ENCODE data around the gene STAT5B.

STAT5B gene

DNA sequence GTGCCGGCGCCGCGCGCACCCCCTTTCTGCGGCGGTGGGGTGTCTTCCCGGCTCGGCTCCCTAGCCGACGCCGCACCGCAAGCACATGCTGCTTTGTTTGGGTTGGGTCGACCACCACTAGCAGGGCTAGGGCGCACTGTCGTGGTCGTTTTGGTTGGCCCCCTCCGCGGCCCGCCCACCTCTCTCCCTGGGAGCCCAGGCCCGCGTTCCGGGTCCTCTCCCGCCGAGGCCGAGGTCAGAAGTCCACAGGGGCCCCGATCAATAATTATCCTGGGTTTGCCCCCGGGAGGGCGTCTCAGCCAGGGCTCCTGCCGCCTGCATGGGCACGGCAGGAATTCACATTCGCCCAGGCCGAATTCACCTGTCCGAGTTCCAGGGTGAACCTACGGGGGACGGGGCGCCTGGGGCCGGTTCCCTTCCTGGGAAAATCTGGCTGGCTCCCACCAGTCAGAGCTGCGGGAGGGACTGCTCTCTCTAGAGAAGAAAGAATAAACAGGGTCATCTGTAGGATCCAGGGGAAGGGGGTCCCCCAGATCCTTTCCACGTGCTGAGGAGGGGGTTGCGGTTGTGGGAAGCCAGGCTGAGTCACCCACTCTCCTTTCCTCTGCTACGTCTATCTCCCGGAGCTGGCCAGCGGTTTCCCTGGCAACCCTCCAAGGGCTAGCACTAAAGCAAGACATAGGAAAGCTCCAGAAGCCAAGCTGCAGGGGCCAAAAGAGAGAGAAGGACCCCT, 584 bp upstream of the STAT5B start:
- Histone ChIP-seq H3K27ac (ENCODE audit: low read depth, low read length) (peak overlapping the region; percentile 83), H3K9ac (ENCODE audit: low read depth in 1 of 2, low read length in 2 of 2) (peak overlapping the region; percentile 83 to 90), H3K9me3 (ENCODE audit: control insufficient read depth in 1 of 2, low read length in 2 of 2) (no peaks in the 10 kb centered on the region), H3K36me3 (ENCODE audit: control insufficient read depth in 1 of 2, insufficient read depth in 2 of 2, low read length in 2 of 2) (no peaks in the 10 kb centered on the region), H3K4me1 (ENCODE audit: control insufficient read depth in 1 of 2, insufficient read depth in 2 of 2, low read length in 2 of 2) (peaks cover 16 to 17% of the 10 kb centered on the region in 2 donors), H3K4me3 (ENCODE audit: low read depth in 1 of 2, low read length in 2 of 2) (peak overlapping the region; percentile 71 to 72), H3K27me3 (ENCODE audit: control insufficient read depth in 1 of 2, insufficient read depth in 2 of 2, low read length in 2 of 2) (no peaks in the 10 kb centered on the region)

DNA sequence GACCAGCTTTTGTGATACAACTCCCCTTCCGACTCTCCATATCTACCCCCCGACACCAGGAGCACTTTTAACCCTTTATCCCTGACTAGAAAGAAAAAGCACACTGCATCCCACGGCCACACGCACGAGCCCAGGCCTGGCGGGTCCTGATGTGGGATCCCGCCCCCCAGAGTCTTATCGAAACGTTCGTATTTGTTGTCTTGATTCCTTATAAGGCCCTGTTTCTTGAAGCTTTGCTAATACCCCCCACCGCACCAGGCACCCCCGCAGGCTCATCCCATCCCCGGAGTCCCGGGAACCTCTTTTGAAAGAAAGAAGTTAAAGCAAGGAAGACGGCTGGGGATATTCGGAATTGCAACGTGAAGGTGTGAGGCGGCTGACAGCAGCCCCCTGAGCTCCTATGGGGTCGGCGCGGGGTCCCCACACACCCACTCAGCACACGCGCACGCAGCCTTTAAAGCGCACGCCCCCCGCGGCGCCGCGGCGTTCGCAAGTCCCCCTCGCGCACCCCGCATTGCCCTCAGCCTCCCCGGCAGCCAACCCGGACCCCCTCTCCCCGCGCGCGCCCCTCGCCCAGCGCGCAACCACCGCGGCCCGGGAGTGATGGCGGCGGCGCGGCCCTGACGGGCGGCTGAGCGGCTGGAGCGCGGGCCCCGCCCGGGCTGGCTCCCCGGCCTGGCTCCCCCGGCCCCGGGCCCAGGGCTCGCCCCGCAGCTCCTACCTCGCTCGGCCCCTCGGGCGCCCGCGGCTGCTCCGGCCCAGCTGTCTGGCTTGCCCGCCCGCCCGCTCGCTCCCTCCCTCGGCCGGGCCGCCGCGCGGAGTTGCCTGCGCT, 448 bp downstream of the STAT5B start:
- Histone ChIP-seq H3K36me3 (ENCODE audit: control insufficient read depth in 1 of 2, insufficient read depth in 2 of 2, low read length in 2 of 2) (no peaks in the 10 kb centered on the region), H3K4me1 (ENCODE audit: control insufficient read depth in 1 of 2, insufficient read depth in 2 of 2, low read length in 2 of 2) (peaks cover 16 to 17% of the 10 kb centered on the region in 2 donors), H3K27me3 (ENCODE audit: control insufficient read depth in 1 of 2, insufficient read depth in 2 of 2, low read length in 2 of 2) (no peaks in the 10 kb centered on the region), H3K27ac (ENCODE audit: low read depth, low read length) (peak overlapping the region; percentile 69), H3K9ac (ENCODE audit: low read depth in 1 of 2, low read length in 2 of 2) (peak overlapping the region; percentile 63 to 66), H3K4me3 (ENCODE audit: low read depth in 1 of 2, low read length in 2 of 2) (peak overlapping the region; percentile 81 to 84), H3K9me3 (ENCODE audit: control insufficient read depth in 1 of 2, low read length in 2 of 2) (no peaks in the 10 kb centered on the region)

DNA sequence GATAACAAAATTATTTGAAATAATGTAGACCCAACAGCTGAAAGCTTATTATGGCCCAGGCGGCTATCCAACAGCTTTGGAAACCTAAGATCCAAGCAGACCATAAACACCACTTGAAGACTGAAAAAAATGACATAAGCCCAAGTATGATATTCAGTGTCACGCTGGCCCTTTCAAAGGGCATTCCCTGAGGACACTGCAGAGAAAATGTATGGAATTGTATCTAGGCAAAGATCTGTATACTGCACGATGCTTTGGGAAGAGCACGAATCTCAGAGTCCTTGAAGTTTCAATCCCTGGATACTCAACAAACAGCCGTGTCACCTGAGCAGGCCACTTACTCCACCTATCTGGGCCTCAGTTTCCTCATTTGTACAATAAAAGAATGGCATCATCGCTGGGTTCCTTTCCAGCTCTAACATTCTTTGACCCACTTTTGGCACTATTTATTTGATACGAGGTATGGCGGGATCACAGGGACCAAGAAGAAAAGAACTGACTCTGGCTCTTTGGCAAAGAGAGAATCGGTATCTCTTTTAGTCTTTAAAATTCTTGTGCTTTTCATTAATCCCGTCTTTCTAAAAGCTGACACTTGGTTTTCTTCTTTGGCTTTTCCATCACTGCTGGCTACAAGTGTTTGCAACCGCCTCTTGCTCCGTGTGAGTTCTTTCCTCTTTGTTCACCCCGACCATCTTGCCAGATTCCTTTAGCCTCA, 1.2 kb downstream of the STAT5B start:
- peaks cover 16 to 21% of the 10 kb centered on the region in 2 donors for H3K4me1 ChIP-seq (ENCODE audit: control insufficient read depth in 1 of 2, insufficient read depth in 2 of 2, low read length in 2 of 2)

DNA sequence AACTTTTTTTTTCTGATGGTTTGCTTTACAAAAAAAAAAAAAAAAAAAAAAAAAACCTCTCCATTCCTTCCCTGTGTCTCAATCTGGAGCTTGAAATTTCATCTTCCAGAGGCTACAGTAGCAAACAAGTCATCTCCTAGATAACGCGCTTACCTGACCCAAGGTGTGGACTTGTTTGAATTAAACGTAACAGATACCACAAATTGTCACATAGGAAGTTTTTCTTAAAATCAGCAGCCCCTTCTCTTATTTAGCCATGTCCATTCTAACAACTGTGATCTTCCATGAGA, 2.0 kb downstream of the STAT5B start:
- H3K9me3 ChIP-seq (ENCODE audit: control insufficient read depth in 1 of 2, low read length in 2 of 2): no peaks in the 10 kb centered on the region
- no peak overlapping the region for H3K27ac ChIP-seq (ENCODE audit: low read depth, low read length)
- no peak overlapping the region for H3K9ac ChIP-seq (ENCODE audit: low read depth in 1 of 2, low read length in 2 of 2)
- H3K27me3 ChIP-seq (ENCODE audit: control insufficient read depth in 1 of 2, insufficient read depth in 2 of 2, low read length in 2 of 2): no peaks in the 10 kb centered on the region
- peaks cover 16 to 24% of the 10 kb centered on the region in 2 donors for H3K4me1 ChIP-seq (ENCODE audit: control insufficient read depth in 1 of 2, insufficient read depth in 2 of 2, low read length in 2 of 2)
- no peak overlapping the region for H3K4me3 ChIP-seq (ENCODE audit: low read depth in 1 of 2, low read length in 2 of 2)
- no peaks in the 10 kb centered on the region for H3K36me3 ChIP-seq (ENCODE audit: control insufficient read depth in 1 of 2, insufficient read depth in 2 of 2, low read length in 2 of 2)

More for the DNA sequence above, 1.2 kb downstream of the STAT5B start:
- Histone ChIP-seq H3K4me3 (ENCODE audit: low read depth in 1 of 2, low read length in 2 of 2) (peak overlapping the region; percentile 81 to 84), H3K27ac (ENCODE audit: low read depth, low read length) (peak overlapping the region; percentile 13), H3K9ac (ENCODE audit: low read depth in 1 of 2, low read length in 2 of 2) (peak overlapping the region; percentile 63 to 66), H3K9me3 (ENCODE audit: control insufficient read depth in 1 of 2, low read length in 2 of 2) (no peaks in the 10 kb centered on the region), H3K36me3 (ENCODE audit: control insufficient read depth in 1 of 2, insufficient read depth in 2 of 2, low read length in 2 of 2) (no peaks in the 10 kb centered on the region), H3K27me3 (ENCODE audit: control insufficient read depth in 1 of 2, insufficient read depth in 2 of 2, low read length in 2 of 2) (no peaks in the 10 kb centered on the region)

DNA sequence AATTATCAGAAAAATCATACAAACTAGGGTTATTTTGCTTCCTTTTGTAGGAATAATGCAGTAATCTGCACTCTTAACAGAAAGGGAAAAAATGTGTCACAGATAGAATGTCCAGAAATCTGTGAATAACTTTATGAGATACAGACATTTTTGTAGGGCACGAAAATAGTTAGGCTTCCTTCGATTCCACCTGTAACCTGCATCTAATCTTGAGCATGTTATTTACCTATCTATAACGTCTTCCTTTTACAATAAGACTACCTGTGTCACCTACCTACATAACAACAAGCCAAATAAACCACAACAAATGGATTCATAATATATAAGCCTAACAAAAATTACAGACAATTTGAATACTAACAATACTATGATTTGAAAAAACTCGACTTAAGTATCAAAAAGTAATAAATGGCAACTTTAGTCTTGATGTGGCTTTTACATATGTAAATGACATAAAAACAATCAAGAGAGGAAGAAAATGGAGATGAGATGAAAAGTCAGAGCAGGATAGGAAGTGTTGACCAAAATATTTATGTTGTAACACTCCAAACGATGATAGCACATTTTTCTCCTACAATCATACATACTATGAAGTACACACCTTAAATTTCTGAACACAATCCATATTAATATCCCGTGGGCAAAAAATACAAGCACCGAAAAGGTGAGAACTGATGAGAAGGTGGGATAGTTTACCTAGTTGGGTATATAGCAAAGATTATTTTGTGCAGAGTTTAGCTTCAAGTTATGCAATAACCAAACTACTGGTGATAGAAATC, 2.5 kb downstream of the STAT5B start:
- Histone ChIP-seq H3K4me1 (ENCODE audit: control insufficient read depth in 1 of 2, insufficient read depth in 2 of 2, low read length in 2 of 2) (peaks cover 16 to 24% of the 10 kb centered on the region in 2 donors), H3K4me3 (ENCODE audit: low read depth in 1 of 2, low read length in 2 of 2) (no peak overlapping the region), H3K36me3 (ENCODE audit: control insufficient read depth in 1 of 2, insufficient read depth in 2 of 2, low read length in 2 of 2) (no peaks in the 10 kb centered on the region), H3K27ac (ENCODE audit: low read depth, low read length) (no peak overlapping the region), H3K9ac (ENCODE audit: low read depth in 1 of 2, low read length in 2 of 2) (no peak overlapping the region), H3K27me3 (ENCODE audit: control insufficient read depth in 1 of 2, insufficient read depth in 2 of 2, low read length in 2 of 2) (no peaks in the 10 kb centered on the region), H3K9me3 (ENCODE audit: control insufficient read depth in 1 of 2, low read length in 2 of 2) (no peaks in the 10 kb centered on the region)

DNA sequence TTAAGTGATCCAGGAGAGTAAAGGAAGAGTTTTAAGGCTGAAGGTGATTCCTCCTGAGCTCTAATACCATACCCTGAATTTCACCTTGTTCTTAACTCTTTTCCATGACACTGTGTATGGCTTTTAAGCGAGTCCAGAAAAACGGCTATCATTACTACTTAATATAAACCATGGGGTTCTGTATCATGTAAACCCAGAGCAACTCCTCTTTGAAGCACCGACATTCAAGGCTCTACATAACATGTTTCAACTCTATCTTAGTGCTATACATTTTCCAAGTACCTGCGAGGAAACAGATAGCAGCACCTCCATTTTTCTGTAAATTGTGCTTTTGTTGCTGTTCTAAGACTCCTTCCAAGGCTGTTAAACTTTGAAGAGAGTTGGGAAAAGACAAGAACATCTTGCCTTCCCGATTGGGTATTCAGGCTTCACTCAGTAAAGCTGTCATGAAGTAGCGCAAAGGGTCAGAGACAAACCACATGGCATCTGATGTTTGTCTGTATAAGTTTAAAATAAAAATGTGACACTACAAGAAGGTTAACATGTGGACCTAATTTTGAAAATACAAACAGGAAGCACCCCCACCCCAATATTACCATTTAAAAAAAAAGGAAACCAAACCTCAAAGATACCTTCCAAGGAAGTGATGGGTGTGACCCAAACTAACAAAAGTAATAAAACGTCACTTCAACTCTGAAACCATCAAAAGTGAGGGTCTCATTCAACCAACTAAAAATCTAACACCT, 3.9 kb downstream of the STAT5B start:
- no peaks in the 10 kb centered on the region for H3K36me3 ChIP-seq (ENCODE audit: control insufficient read depth in 1 of 2, insufficient read depth in 2 of 2, low read length in 2 of 2)
- peaks cover 16 to 24% of the 10 kb centered on the region in 2 donors for H3K4me1 ChIP-seq (ENCODE audit: control insufficient read depth in 1 of 2, insufficient read depth in 2 of 2, low read length in 2 of 2)
- H3K4me3 ChIP-seq (ENCODE audit: low read depth in 1 of 2, low read length in 2 of 2): no peak overlapping the region
- no peak overlapping the region for H3K27ac ChIP-seq (ENCODE audit: low read depth, low read length)
- H3K9ac ChIP-seq (ENCODE audit: low read depth in 1 of 2, low read length in 2 of 2): no peak overlapping the region
- no peaks in the 10 kb centered on the region for H3K9me3 ChIP-seq (ENCODE audit: control insufficient read depth in 1 of 2, low read length in 2 of 2)
- no peaks in the 10 kb centered on the region for H3K27me3 ChIP-seq (ENCODE audit: control insufficient read depth in 1 of 2, insufficient read depth in 2 of 2, low read length in 2 of 2)

DNA sequence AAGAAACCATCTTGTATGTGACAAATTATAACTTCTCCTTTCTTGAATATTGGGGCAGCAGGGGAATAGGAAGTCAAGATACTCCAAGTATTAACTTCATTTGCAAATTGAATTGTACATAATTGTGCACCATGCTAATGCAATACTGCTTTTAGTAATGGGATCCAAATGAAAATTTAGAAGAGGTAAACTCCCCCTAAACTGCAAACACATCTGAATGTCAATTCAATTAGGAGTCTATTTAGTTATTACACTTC, 4.5 kb downstream of the STAT5B start:
- Histone ChIP-seq H3K27me3 (ENCODE audit: control insufficient read depth in 1 of 2, insufficient read depth in 2 of 2, low read length in 2 of 2) (no peaks in the 10 kb centered on the region), H3K4me3 (ENCODE audit: low read depth in 1 of 2, low read length in 2 of 2) (no peak overlapping the region), H3K27ac (ENCODE audit: low read depth, low read length) (no peak overlapping the region), H3K4me1 (ENCODE audit: control insufficient read depth in 1 of 2, insufficient read depth in 2 of 2, low read length in 2 of 2) (peaks cover 10 to 24% of the 10 kb centered on the region in 2 donors), H3K9me3 (ENCODE audit: control insufficient read depth in 1 of 2, low read length in 2 of 2) (no peaks in the 10 kb centered on the region), H3K9ac (ENCODE audit: low read depth in 1 of 2, low read length in 2 of 2) (no peak overlapping the region), H3K36me3 (ENCODE audit: control insufficient read depth in 1 of 2, insufficient read depth in 2 of 2, low read length in 2 of 2) (no peaks in the 10 kb centered on the region)

DNA sequence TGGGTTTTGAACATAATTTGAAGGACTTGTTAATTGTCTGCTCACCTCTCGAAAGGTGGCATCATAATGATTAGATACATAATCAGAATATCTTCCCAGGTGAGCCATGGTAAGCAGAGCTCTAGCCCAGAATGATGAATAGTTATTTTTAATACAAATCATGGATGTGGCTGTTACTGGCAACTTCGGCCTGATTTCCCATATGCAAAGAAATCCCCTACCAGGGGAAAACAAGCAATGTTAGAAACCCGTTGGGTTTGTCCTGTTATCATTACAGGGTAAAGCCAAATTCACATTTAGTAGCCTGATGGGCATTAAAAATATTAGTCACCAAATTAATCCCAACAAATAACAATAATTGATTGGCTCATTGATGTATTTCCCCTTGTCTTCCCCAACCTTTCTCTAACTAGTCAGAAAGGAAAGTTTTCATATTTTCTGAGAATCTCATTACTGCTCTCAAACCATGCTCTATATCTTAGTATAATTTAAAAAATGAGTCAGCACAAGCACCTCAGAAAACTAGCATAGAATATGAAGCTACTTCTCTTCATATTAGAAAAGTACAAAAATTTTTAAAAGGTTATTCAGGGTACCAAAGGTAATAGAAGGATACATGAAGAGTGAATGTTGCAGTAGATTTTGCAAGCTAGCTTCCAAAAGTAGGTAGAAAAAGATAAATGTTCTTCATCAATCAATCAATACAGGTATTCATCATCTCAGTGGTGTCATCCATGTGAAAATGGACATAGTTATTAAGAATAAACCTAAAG, 5.0 kb downstream of the STAT5B start:
- Histone ChIP-seq H3K4me1 (ENCODE audit: control insufficient read depth in 1 of 2, insufficient read depth in 2 of 2, low read length in 2 of 2) (peaks cover 10 to 24% of the 10 kb centered on the region in 2 donors), H3K4me3 (ENCODE audit: low read depth in 1 of 2, low read length in 2 of 2) (no peak overlapping the region), H3K27me3 (ENCODE audit: control insufficient read depth in 1 of 2, insufficient read depth in 2 of 2, low read length in 2 of 2) (no peaks in the 10 kb centered on the region), H3K9ac (ENCODE audit: low read depth in 1 of 2, low read length in 2 of 2) (no peak overlapping the region), H3K9me3 (ENCODE audit: control insufficient read depth in 1 of 2, low read length in 2 of 2) (no peaks in the 10 kb centered on the region), H3K27ac (ENCODE audit: low read depth, low read length) (no peak overlapping the region), H3K36me3 (ENCODE audit: control insufficient read depth in 1 of 2, insufficient read depth in 2 of 2, low read length in 2 of 2) (no peaks in the 10 kb centered on the region)

DNA sequence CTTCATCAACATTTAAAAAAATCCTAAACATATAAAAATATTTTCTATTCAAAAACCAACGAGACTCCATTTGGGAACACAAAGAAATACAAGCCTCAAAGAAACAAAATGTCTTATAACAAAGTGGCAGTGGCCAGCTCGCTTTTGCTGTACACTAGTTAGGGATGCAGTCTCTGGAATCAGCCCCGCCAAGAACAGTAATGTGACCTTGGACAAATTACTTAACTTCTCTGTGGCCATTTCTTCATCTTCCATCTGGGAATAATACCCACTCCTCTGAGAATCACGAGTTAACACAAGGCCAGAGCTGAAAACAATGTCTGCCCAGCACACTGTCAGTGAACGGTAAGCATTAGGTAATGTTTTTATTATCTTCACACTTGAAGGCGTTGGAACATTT, 5.6 kb downstream of the STAT5B start:
- Histone ChIP-seq H3K27ac (ENCODE audit: low read depth, low read length) (no peak overlapping the region), H3K4me1 (ENCODE audit: control insufficient read depth in 1 of 2, insufficient read depth in 2 of 2, low read length in 2 of 2) (peaks cover 10 to 24% of the 10 kb centered on the region in 2 donors), H3K4me3 (ENCODE audit: low read depth in 1 of 2, low read length in 2 of 2) (no peak overlapping the region), H3K27me3 (ENCODE audit: control insufficient read depth in 1 of 2, insufficient read depth in 2 of 2, low read length in 2 of 2) (no peaks in the 10 kb centered on the region), H3K9me3 (ENCODE audit: control insufficient read depth in 1 of 2, low read length in 2 of 2) (no peaks in the 10 kb centered on the region), H3K9ac (ENCODE audit: low read depth in 1 of 2, low read length in 2 of 2) (no peak overlapping the region), H3K36me3 (ENCODE audit: control insufficient read depth in 1 of 2, insufficient read depth in 2 of 2, low read length in 2 of 2) (no peaks in the 10 kb centered on the region)

Data from duodenal mucosa (tissue), 2 donors.